ENCODE results near the gene HSF4.

DNA sequence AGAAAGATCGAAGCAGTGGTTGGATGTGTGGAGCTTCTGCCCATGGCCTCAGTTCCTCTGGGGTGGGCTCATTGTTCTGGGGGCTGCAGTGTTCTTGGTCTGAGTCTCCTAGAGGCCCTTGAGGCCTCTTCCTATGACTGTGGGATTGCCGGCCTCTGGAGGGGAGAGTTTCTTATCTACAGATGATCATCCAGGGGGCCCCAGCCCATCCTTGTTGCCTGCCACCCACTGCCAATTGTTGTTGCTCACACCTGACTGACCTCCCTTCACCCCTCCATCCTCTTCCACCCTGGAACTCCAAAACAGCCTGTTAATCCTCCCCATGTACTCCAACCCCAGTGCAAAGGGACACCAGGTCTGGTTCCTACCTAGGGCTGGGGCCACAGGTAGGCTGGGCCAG is 19.6 kb upstream of the HSF4 start:
- TF ChIP-seq POLR2A (IDR thresholded peaks at IDR 0.05), result no peak
- TF ChIP-seq, protein P1, sequence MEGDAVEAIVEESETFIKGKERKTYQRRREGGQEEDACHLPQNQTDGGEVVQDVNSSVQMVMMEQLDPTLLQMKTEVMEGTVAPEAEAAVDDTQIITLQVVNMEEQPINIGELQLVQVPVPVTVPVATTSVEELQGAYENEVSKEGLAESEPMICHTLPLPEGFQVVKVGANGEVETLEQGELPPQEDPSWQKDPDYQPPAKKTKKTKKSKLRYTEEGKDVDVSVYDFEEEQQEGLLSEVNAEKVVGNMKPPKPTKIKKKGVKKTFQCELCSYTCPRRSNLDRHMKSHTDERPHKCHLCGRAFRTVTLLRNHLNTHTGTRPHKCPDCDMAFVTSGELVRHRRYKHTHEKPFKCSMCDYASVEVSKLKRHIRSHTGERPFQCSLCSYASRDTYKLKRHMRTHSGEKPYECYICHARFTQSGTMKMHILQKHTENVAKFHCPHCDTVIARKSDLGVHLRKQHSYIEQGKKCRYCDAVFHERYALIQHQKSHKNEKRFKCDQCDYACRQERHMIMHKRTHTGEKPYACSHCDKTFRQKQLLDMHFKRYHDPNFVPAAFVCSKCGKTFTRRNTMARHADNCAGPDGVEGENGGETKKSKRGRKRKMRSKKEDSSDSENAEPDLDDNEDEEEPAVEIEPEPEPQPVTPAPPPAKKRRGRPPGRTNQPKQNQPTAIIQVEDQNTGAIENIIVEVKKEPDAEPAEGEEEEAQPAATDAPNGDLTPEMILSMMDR (IDR thresholded peaks at IDR 0.05), result no peak
